ENCODE measurements around the gene CYP17A1.
"Not testable (repeated sequence)": the region's sequence is repeated elsewhere in the genome, so short reads cannot be mapped to it uniquely, and the experiment has no call there.

DNA sequence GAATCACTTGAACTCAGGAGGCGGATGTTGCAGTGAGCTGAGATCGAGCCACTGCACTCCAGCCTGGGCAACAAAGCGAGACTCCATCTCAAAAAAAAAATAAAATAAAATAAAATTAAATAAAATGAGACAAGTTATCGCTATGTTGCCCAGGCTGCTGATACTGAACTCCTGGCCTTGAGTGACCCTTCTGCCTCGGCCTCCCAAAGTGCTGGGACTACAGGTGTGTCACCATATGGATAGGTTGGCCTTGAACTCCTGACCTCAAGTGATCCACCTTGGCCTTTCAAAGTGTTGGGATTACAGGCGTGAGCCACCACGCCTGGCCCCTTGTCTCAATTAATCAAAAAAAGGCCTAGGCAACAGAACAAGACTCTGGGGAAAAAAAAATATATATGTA lies 16.0 kb upstream of the CYP17A1 start:
- not testable (repeated sequence) for TF ChIP-seq CTCF, POLR2A (IDR thresholded peaks at IDR 0.05)

All from body of pancreas (tissue), 4 donors.